HepG2 (cell line): ENCODE results near the gene FAM170B. TPM values are rescaled to one million over a fixed set of nuclear protein-coding genes. Genes with fewer than 3 reads are reported as not detected.

Source experiments
- ATAC-seq: fragments of 200-7000 bp; cut with Tn5 transposase; 3 replicates; pipeline ENCODE4 v1.9.1; 2020; ENCODE audit warnings: mild to moderate bottlenecking, moderate library complexity
- BruUV-seq: library from RNA; stranded (reverse); fragments of 400-500 nt; replicated peaks from 2 replicates; lab custom pipeline; 2021; lab: Mats Ljungman, UMichigan
- CTCF ChIA-PET: fragments of 300-600 bp; formaldehyde crosslinking; extraction: SDS; loops from one replicate; lab custom pipeline; 2021; ENCODE audit warnings: low total read pairs, inconsistent platforms, low intra/inter-chr PET ratio; lab: Yijun Ruan, JAX
- POLR2A ChIA-PET: fragments of 350-600 bp; sonication (Branson Sonifier 250); formaldehyde crosslinking; loops from one replicate; lab custom pipeline; 2020; ENCODE audit warnings: antibody characterized with exemption, inconsistent platforms; lab: Yijun Ruan, JAX
- DNase-seq: peaks from one replicate; pipeline ENCODE4 v3.0.0-alpha.2; 2015; ENCODE audit warnings: low spot score
- FAIRE-seq: peaks from 3 replicates; lab custom pipeline; 2011; peaks lifted over from hg19 to GRCh38; lab: Jason Lieb, UNC
- H2AFZ ChIP-seq: one replicate; pipeline ENCODE4 v1.6.1; 2011; ENCODE audit warnings: low read length, inconsistent platforms
- H3K27ac ChIP-seq: fragments of 300-600 bp; 3 replicates; pipeline ENCODE4 v1.8.0; 2011; ENCODE audit warnings: mixed run types, mild to moderate bottlenecking, mixed read lengths, low read length, inconsistent platforms; ENCODE audit not compliant: insufficient read depth; ENCODE audit errors: extremely low read length
- H3K27me3 ChIP-seq, 2 experiments: fragments of 200-600 bp in 1 of 2; 2 replicates in 1 of 2; 3 replicates in 1 of 2; pipeline versions ENCODE4 v1.6.0 to v1.8.0; 2011; ENCODE audit warnings: low read length in 2 of 2, mild to moderate bottlenecking in 2 of 2, moderate library complexity in 2 of 2, inconsistent platforms in 1 of 2; ENCODE audit not compliant: insufficient read depth in 2 of 2, control insufficient read depth in 1 of 2
- H3K36me3 ChIP-seq, 2 experiments: fragments of 200-600 bp in 1 of 2; replicated peaks in 1 of 2; 2 replicates in 1 of 2; 3 replicates in 1 of 2; pipeline versions ENCODE4 v1.5.1 to v1.8.0; 2011; ENCODE audit warnings: low read length in 2 of 2, inconsistent platforms in 1 of 2; ENCODE audit not compliant: insufficient read depth in 2 of 2, control insufficient read depth in 1 of 2
- H3K4me1 ChIP-seq: 2 replicates; pipeline ENCODE4 v1.5.1; 2012; ENCODE audit warnings: low read length, inconsistent platforms; ENCODE audit not compliant: insufficient read depth
- H3K4me2 ChIP-seq: 2 replicates; pipeline ENCODE4 v1.6.0; 2011; ENCODE audit warnings: low read depth, low read length, inconsistent platforms
- H3K4me3 ChIP-seq, 3 experiments: fragments of 200-600 bp in 1 of 3; sonication (generic), shearing (Covaris generic) in 1 of 3; replicated peaks in 1 of 3; 2 replicates each; pipeline ENCODE4 v1.5.1; 2011 to 2016; ENCODE audit warnings: low read length in 3 of 3, inconsistent platforms in 2 of 3, low read depth in 2 of 3, mild to moderate bottlenecking in 2 of 3, control low read depth in 1 of 3, mixed read lengths in 1 of 3; ENCODE audit not compliant: insufficient read depth in 1 of 3
- H3K79me2 ChIP-seq: one replicate; pipeline ENCODE4 v1.6.1; 2011; ENCODE audit warnings: low read length, inconsistent platforms; ENCODE audit not compliant: insufficient read depth
- H3K9ac ChIP-seq: 2 replicates; pipeline ENCODE4 v1.6.0; 2011; ENCODE audit warnings: mild to moderate bottlenecking, low read depth, low read length, inconsistent platforms; ENCODE audit not compliant: insufficient read depth
- H3K9me3 ChIP-seq: 2 replicates; pipeline ENCODE4 v1.5.1; 2012; ENCODE audit warnings: mild to moderate bottlenecking, low read length
- H4K20me1 ChIP-seq: 2 replicates; pipeline ENCODE4 v1.6.0; 2011; ENCODE audit warnings: inconsistent platforms, mild to moderate bottlenecking, low read length, moderate library complexity; ENCODE audit not compliant: insufficient read depth
- FUBP1 ChIP-seq: sonication (generic); formaldehyde crosslinking; IDR thresholded peaks from 2 replicates; pipeline ENCODE4 v1.5.1; 2020; ENCODE audit warnings: missing genetic modification reagents, mild to moderate bottlenecking, borderline replicate concordance
- IKZF5 ChIP-seq: IDR thresholded peaks from 2 replicates; pipeline ENCODE4 v1.6.1; 2018; ENCODE audit warnings: missing genetic modification reagents, mild to moderate bottlenecking, missing compliant biosample characterization
- LBX2 ChIP-seq: sonication (generic); formaldehyde crosslinking; IDR thresholded peaks from 2 replicates; pipeline ENCODE4 v1.5.0; 2020; ENCODE audit warnings: missing genetic modification reagents, mild to moderate bottlenecking, borderline replicate concordance
- NCOA1 ChIP-seq: sonication (generic); formaldehyde crosslinking; IDR thresholded peaks from 2 replicates; pipeline ENCODE4 v1.9.0; 2021; ENCODE audit warnings: missing genetic modification reagents
- NR3C1 ChIP-seq: sonication (generic); formaldehyde crosslinking; IDR thresholded peaks from 2 replicates; pipeline ENCODE4 v1.4.0; 2020; ENCODE audit warnings: missing genetic modification reagents
- PAF1 ChIP-seq: IDR thresholded peaks from 2 replicates; pipeline ENCODE4 v1.6.1; 2016; ENCODE audit warnings: missing genetic modification reagents, missing compliant biosample characterization
- PLRG1 ChIP-seq: fragments of 450-650 bp; conservative IDR thresholded peaks from 2 replicates; pipeline ENCODE4 v1.6.1; 2016
- PRDM15 ChIP-seq: sonication (generic); formaldehyde crosslinking; IDR thresholded peaks from 2 replicates; pipeline ENCODE4 v1.4.0; 2020; ENCODE audit warnings: missing genetic modification reagents
- SMAD1 ChIP-seq: sonication (generic); formaldehyde crosslinking; IDR thresholded peaks from 2 replicates; pipeline ENCODE4 v1.4.0; 2020; ENCODE audit warnings: missing genetic modification reagents, low read depth, mild to moderate bottlenecking, borderline replicate concordance
- ZBTB44 ChIP-seq: sonication (generic); formaldehyde crosslinking; IDR thresholded peaks from 2 replicates; pipeline ENCODE4 v1.4.0; 2020; ENCODE audit warnings: missing genetic modification reagents
- ZFX ChIP-seq: sonication (generic); formaldehyde crosslinking; IDR thresholded peaks from 2 replicates; pipeline ENCODE4 v1.4.0; 2020; ENCODE audit warnings: mild to moderate bottlenecking, low read depth, missing genetic modification reagents, moderate library complexity
- ZNF691 ChIP-seq: sonication (generic); formaldehyde crosslinking; IDR thresholded peaks from 2 replicates; pipeline ENCODE4 v1.4.0; 2020; ENCODE audit warnings: missing genetic modification reagents, low read depth, mild to moderate bottlenecking, borderline replicate concordance
- WGBS: methylation state at CpG from one replicate; pipeline ENCODE4 v1.1.6; 2017; ENCODE audit warnings: low lambda C conversion rate; 5-methylcytosine and 5-hydroxymethylcytosine counted together
- in situ Hi-C: cut with HindIII; loops from 2 replicates; pipeline ENCODE4 v1.10.0; 2017; ENCODE audit warnings: low pct_unique_long_range_greater_than_20kb; ENCODE audit not compliant: extremely low pct_ligation_motif_present
- intact Hi-C: fragments of 100-400 bp; cut with micrococcal nuclease; formaldehyde crosslinking; loops from one replicate; pipeline ENCODE4 v1.10.0; 2022; ENCODE audit not compliant: unreplicated experiment
- polyA plus RNA-seq, 8 experiments: library from polyadenylated mRNA; depleted of rRNA in 3 of 8; stranded (reverse) in 7 of 8; unstranded in 1 of 8; fragments of >200 nt; fragmentation: Illumina TruSeq in 4 of 8; extraction: Trizol in 4 of 8; gene quantifications; 2 replicates each; pipeline versions ENCODE4 v1.2.1 to v1.2.3, GENCODE V29; 2011 to 2016; ENCODE audit warnings: low read depth in 4 of 8, missing spikeins in 1 of 8, mixed read lengths in 1 of 8; ENCODE audit not compliant: insufficient read depth in 1 of 8
- total RNA-seq, 5 experiments: library from RNA; depleted of rRNA; stranded (reverse); fragments of >200 nt; fragmentation: Illumina TruSeq; extraction: Trizol; gene quantifications; 2 replicates each; pipeline ENCODE4 v1.2.3, GENCODE V29; 2016; ENCODE audit warnings: low read depth in 1 of 5

Gene FAM170B
- total and polyA plus RNA-seq, 2 of the 13 experiments (the other 11 are each of a cell fraction or from before 2014, with no cell fraction given): not detected

- peaks cover 2 to 8% of the 10 kb centered on the region in 2 experiments; a peak in 2 of 5 replicates for H3K27me3 ChIP-seq
- no peak overlapping the region for H3K4me3 ChIP-seq
- H2AFZ ChIP-seq: no peak overlapping the region
- in situ Hi-C loops: no loop called here
- no peak; the same call in 1 of the 3 replicates for ATAC-seq
- intact Hi-C loops: no loop called here
- no peak for DNase-seq
- H3K79me2 ChIP-seq: no peaks in the 10 kb centered on the region
- no TSS peak for BruUV-seq
- no peaks in the 10 kb centered on the region for H4K20me1 ChIP-seq
- no peak for FAIRE-seq
- H3K4me1 ChIP-seq: no peaks in the 10 kb centered on the region
- no peaks in the 10 kb centered on the region for H3K9me3 ChIP-seq
- ChIA-PET CTCF (no interaction called here), POLR2A (no interaction called here)
- H3K27ac ChIP-seq: no peak overlapping the region
- no peaks in the 10 kb centered on the region for H3K36me3 ChIP-seq
- 13% methylated on average over 5 of the region's 5 CpGs for WGBS
- no peak overlapping the region for H3K9ac ChIP-seq
- H3K4me2 ChIP-seq: no peak overlapping the region
- TF ChIP-seq LBX2 (CRISPR knock-in tag): no peak
- TF ChIP-seq NCOA1 (CRISPR knock-in tag): no peak
- TF ChIP-seq ZNF691 (CRISPR knock-in tag): no peak
- no peak for TF ChIP-seq NR3C1
- TF ChIP-seq PRDM15 (CRISPR knock-in tag): no peak
- TF ChIP-seq SMAD1: no peak
- no peak for TF ChIP-seq ZBTB44 (CRISPR knock-in tag)
- no peak for TF ChIP-seq ZFX (CRISPR knock-in tag)
- TF ChIP-seq PAF1 (CRISPR knock-in tag): no peak
- TF ChIP-seq IKZF5 (CRISPR knock-in tag): no peak
- TF ChIP-seq PLRG1: no peak
- no peak for TF ChIP-seq FUBP1 (CRISPR knock-in tag)
Observed at GRCh38 chr10:49116509-49117375, 17.1 kb downstream of the FAM170B start.
